BLaER1 (cell line): Measurements from ENCODE around the gene ALPL.
A peak's percentile ranks its signal among the peaks of the same experiment; 100 is the strongest.

Experiments
- H3K27ac ChIP-seq: shearing (Covaris generic); formaldehyde crosslinking; 2 replicates; pipeline ENCODE4 v1.8.1; 2022
- H3K27me3 ChIP-seq: shearing (Covaris generic); formaldehyde crosslinking; 2 replicates; pipeline ENCODE4 v1.8.1; 2022
- H3K36me3 ChIP-seq: shearing (Covaris generic); formaldehyde crosslinking; 2 replicates; pipeline ENCODE4 v1.8.1; 2022
- H3K4me1 ChIP-seq: shearing (Covaris generic); formaldehyde crosslinking; 2 replicates; pipeline ENCODE4 v1.8.1; 2022
- H3K4me2 ChIP-seq: shearing (Covaris generic); formaldehyde crosslinking; 2 replicates; pipeline ENCODE4 v1.8.1; 2022
- H3K4me3 ChIP-seq: shearing (Covaris generic); formaldehyde crosslinking; 2 replicates; pipeline ENCODE4 v1.8.1; 2022
- H3K9ac ChIP-seq: shearing (Covaris generic); formaldehyde crosslinking; 2 replicates; pipeline ENCODE4 v1.8.1; 2022
- H3K9me3 ChIP-seq: shearing (Covaris generic); formaldehyde crosslinking; 2 replicates; pipeline ENCODE4 v1.8.1; 2022
- H4K20me1 ChIP-seq: shearing (Covaris generic); formaldehyde crosslinking; 2 replicates; pipeline ENCODE4 v1.8.1; 2022
- Cebpa-rat ChIP-seq: shearing (Covaris generic); IDR thresholded peaks from 2 replicates; pipeline ENCODE4 v1.8.1; 2022

Gene ALPL

GRCh38 chr1:21567241-21568005 lies 58.2 kb downstream of the ALPL start:
- Histone ChIP-seq H4K20me1 (peaks cover 13% of the 10 kb centered on the region; the same call in 1 of the 2 replicates), H3K4me3 (no peak overlapping the region), H3K27me3 (no peaks in the 10 kb centered on the region), H3K36me3 (no peaks in the 10 kb centered on the region), H3K4me1 (peaks cover 59% of the 10 kb centered on the region), H3K27ac (peak overlapping the region; percentile 18; the same call in 1 of the 2 replicates), H3K9me3 (no peaks in the 10 kb centered on the region), H3K4me2 (peak overlapping the region; percentile 80), H3K9ac (peak overlapping the region; percentile 51; the same call in 1 of the 2 replicates)
- no peak for TF ChIP-seq Cebpa-rat

DNA sequence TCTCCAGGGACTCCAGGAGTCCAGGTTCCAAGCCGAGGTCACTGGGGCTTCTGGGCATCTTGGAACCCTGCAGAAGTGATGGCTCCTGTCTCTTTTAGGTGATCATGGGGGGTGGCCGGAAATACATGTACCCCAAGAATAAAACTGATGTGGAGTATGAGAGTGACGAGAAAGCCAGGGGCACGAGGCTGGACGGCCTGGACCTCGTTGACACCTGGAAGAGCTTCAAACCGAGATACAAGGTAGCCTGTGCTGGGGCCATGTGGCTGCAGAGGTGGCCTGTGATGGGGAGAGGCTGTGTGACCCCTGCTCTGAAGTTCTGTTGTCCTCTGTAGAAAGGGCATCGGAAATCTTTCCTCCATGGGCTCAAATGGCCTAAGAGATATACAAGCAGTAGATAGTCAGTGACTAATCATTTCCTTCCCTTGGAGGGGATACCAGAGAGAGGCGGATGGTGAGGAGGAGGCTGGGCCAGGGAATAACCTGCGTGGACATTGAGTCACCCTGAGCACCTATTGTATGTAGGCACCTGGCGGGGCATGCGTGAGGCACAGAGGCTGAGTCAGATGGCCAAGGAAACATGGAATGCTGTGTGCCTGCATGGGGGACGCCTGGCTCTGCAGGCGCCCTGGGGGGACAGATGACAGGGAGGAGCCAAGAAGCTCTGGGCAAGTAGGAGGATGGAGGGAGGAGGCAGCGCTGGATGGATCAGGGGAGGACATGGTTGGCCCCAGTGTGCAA lies 59.0 kb downstream of the ALPL start:
- H3K27ac ChIP-seq: no peak overlapping the region
- no peak overlapping the region for H3K4me3 ChIP-seq
- H3K36me3 ChIP-seq: no peaks in the 10 kb centered on the region
- no peaks in the 10 kb centered on the region for H3K27me3 ChIP-seq
- no peak for TF ChIP-seq Cebpa-rat
- peak overlapping the region; percentile 80 for H3K4me2 ChIP-seq
- no peak overlapping the region for H3K9ac ChIP-seq
- H3K4me1 ChIP-seq: peaks cover 59% of the 10 kb centered on the region
- H3K9me3 ChIP-seq: no peaks in the 10 kb centered on the region
- H4K20me1 ChIP-seq: peaks cover 13% of the 10 kb centered on the region; the same call in 1 of the 2 replicates

DNA sequence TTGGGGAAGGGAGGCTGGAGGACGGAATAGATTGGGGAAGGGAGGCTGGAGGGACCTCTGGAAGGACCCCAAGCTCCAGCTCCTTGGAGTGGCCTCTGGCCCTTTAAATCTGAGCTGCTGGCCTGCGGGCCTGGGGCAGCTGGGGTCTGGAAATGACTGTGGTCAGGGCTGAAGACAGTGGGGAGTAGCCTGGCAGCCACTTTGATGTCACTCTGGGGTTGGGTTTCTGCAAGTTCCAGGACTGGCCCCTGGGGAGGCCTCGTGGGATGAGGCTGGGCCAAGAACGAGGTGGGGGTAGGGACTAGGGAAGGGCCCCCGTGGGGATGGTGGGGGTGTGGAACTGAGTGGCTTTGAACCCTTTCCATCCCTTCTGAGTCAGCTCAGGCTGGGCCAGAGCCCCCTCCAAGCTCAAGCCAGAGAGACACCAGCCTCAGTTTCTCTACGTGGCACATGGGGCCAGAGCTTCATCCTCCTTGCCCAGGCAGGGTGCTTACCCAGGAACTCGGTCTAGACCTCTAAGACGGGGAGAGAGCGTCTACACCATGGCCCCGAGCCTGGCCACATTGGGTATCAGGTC lies 59.7 kb downstream of the ALPL start:
- Histone ChIP-seq H3K9me3 (no peaks in the 10 kb centered on the region), H3K9ac (no peak overlapping the region), H4K20me1 (peaks cover 13% of the 10 kb centered on the region; the same call in 1 of the 2 replicates), H3K4me3 (no peak overlapping the region), H3K27me3 (no peaks in the 10 kb centered on the region), H3K4me1 (peaks cover 56% of the 10 kb centered on the region), H3K36me3 (no peaks in the 10 kb centered on the region), H3K27ac (no peak overlapping the region), H3K4me2 (peak overlapping the region; percentile 80)
- TF ChIP-seq Cebpa-rat: no peak

GRCh38 chr1:21569820-21570527 lies 60.8 kb downstream of the ALPL start:
- TF ChIP-seq Cebpa-rat: no peak
- no peak overlapping the region for H3K9ac ChIP-seq
- H3K27ac ChIP-seq: no peak overlapping the region
- peaks cover 3% of the 10 kb centered on the region; the same call in 1 of the 2 replicates for H4K20me1 ChIP-seq
- no peaks in the 10 kb centered on the region for H3K9me3 ChIP-seq
- H3K4me2 ChIP-seq: peak overlapping the region; percentile 80
- H3K4me3 ChIP-seq: no peak overlapping the region
- H3K27me3 ChIP-seq: no peaks in the 10 kb centered on the region
- H3K36me3 ChIP-seq: no peaks in the 10 kb centered on the region
- peaks cover 56% of the 10 kb centered on the region for H3K4me1 ChIP-seq

GRCh38 chr1:21570528-21570875 lies 61.3 kb downstream of the ALPL start:
- Histone ChIP-seq H3K4me2 (no peak overlapping the region), H3K9me3 (no peaks in the 10 kb centered on the region), H3K27me3 (no peaks in the 10 kb centered on the region), H4K20me1 (no peaks in the 10 kb centered on the region), H3K9ac (no peak overlapping the region), H3K4me1 (peaks cover 59% of the 10 kb centered on the region), H3K4me3 (no peak overlapping the region), H3K36me3 (no peaks in the 10 kb centered on the region), H3K27ac (no peak overlapping the region)
- no peak for TF ChIP-seq Cebpa-rat

DNA sequence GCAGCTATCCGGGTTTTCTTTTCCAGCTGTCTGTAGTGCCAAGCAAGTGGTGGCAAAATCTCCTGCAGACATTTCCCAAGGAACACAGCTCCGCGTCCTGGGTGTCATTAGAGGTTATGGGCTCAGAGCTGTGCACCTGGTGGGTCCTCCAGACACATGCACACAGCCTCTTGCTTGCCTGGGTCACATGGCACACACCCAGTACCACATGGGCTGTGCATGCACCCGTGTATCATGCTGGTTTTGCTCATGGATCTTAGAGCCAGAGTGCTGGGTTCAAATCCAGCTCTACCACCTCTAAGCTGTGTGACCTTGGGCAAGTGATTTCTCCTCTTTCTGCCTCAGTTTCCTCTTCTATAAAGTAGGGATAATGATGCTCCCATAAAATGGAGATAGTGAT lies 61.7 kb downstream of the ALPL start:
- no peaks in the 10 kb centered on the region for H3K9me3 ChIP-seq
- no peak overlapping the region for H3K4me3 ChIP-seq
- H3K4me2 ChIP-seq: no peak overlapping the region
- no peaks in the 10 kb centered on the region for H3K27me3 ChIP-seq
- H3K4me1 ChIP-seq: peaks cover 59% of the 10 kb centered on the region
- H3K9ac ChIP-seq: no peak overlapping the region
- no peak for TF ChIP-seq Cebpa-rat
- H4K20me1 ChIP-seq: no peaks in the 10 kb centered on the region
- H3K36me3 ChIP-seq: no peaks in the 10 kb centered on the region
- H3K27ac ChIP-seq: no peak overlapping the region

GRCh38 chr1:21572221-21572620 lies 63.0 kb downstream of the ALPL start:
- Histone ChIP-seq H3K4me1 (peaks cover 50% of the 10 kb centered on the region), H3K27ac (no peak overlapping the region), H3K4me2 (no peak overlapping the region), H3K27me3 (no peaks in the 10 kb centered on the region), H4K20me1 (no peaks in the 10 kb centered on the region), H3K9me3 (no peaks in the 10 kb centered on the region), H3K4me3 (no peak overlapping the region), H3K9ac (no peak overlapping the region), H3K36me3 (no peaks in the 10 kb centered on the region)
- no peak for TF ChIP-seq Cebpa-rat

DNA sequence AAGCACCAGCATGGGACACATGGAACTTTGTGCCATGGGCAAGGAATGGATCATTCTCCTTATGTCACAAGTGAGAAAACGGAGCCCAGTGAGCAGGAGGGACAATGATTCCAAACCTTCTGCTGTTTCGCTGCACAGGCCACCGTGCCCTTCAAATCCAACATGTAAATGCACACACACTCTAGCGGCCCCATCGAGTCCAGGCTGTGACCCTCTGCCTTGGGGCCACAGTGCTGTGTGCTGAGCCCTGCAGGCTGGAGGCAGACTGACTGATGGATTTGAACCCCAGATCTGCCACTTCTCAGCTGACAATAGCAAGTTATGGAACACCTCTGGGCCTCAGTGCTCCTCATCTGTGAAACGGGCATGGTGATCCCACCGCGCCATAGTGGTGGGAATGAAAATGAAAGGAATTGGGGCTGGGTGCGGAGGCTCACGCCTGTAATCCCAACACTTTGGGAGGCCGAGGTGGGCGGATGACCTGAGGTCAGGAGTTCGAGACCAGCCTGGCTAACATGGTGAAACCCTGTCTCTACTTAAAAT lies 63.6 kb downstream of the ALPL start:
- Histone ChIP-seq H3K9ac (no peak overlapping the region), H3K4me1 (peaks cover 44% of the 10 kb centered on the region), H3K36me3 (no peaks in the 10 kb centered on the region), H3K27me3 (no peaks in the 10 kb centered on the region), H4K20me1 (no peaks in the 10 kb centered on the region), H3K9me3 (no peaks in the 10 kb centered on the region), H3K4me2 (no peak overlapping the region), H3K27ac (no peak overlapping the region), H3K4me3 (no peak overlapping the region)
- no peak for TF ChIP-seq Cebpa-rat

DNA sequence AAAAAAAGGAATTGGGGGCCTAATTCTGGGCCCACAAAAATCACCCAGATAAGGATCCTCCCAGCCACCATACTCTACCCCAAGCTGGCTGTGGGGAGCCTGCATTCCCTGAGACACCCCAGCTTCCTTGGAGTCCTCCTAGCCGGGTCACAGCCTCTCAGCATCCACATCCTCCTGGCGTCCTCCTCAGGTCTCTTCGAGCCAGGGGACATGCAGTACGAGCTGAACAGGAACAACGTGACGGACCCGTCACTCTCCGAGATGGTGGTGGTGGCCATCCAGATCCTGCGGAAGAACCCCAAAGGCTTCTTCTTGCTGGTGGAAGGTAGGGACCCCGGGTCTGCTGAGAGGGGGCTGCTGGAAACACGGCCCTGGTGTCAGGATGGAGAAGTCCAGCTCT lies 64.3 kb downstream of the ALPL start:
- H3K4me3 ChIP-seq: no peak overlapping the region
- H3K4me2 ChIP-seq: no peak overlapping the region; the same call in 1 of the 2 replicates
- no peaks in the 10 kb centered on the region for H3K36me3 ChIP-seq
- H3K4me1 ChIP-seq: peaks cover 38% of the 10 kb centered on the region
- no peaks in the 10 kb centered on the region for H3K9me3 ChIP-seq
- no peak overlapping the region for H3K9ac ChIP-seq
- H3K27ac ChIP-seq: no peak overlapping the region
- no peaks in the 10 kb centered on the region for H4K20me1 ChIP-seq
- no peak for TF ChIP-seq Cebpa-rat
- no peaks in the 10 kb centered on the region for H3K27me3 ChIP-seq
